OCI-LY3 (cell line): ENCODE measurements around the gene P2RX6.
"Not testable (repeated sequence)": the region's sequence is repeated elsewhere in the genome, so short reads cannot be mapped to it uniquely, and the experiment has no call there.

ENCODE experiments used
- CTCF ChIP-seq: fragments of 200-600, 300-600 bp; sonication (generic); IDR thresholded peaks from 2 replicates; pipeline ENCODE4 v1.5.1; 2014; ENCODE audit warnings: antibody characterized with exemption, low read length, low read depth
- EZH2phosphoT487 ChIP-seq: fragments of 200-600 bp; shearing (Covaris generic); IDR thresholded peaks from 2 replicates; pipeline ENCODE4 v1.6.1; 2018; ENCODE audit warnings: antibody characterized with exemption, mixed run types, low read depth

DNA sequence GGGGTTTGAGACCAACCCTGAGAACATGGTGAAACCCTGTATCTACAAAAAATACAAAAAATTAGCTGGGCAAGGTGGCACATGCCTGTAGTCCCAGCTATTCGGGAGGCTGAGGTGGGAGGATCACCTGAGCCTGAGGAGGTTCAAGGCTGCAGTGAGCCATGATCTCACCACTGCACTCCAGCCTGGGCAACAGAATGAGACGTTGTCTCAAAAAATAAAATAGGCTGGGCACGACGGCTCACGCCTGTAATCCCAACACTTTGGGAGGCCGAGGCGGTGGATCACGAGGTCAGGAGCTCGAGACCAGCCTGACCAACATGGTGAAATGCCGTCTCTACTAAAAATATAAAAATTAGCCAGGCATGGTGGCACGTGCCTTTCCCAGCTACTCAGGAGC, 49.5 kb downstream of the P2RX6 start:
- not testable (repeated sequence) for TF ChIP-seq CTCF, EZH2phosphoT487
